GM11168 (cell line): ENCODE data around the gene JUP.
"Not testable (repeated sequence)": the region's sequence is repeated elsewhere in the genome, so short reads cannot be mapped to it uniquely, and the experiment has no call there.

Experiments used
- in situ Hi-C: fragments of 300-500 bp; cut with MboI; formaldehyde crosslinking; loops from one replicate; pipeline ENCODE4 v1.12.0; 2022; ENCODE audit warnings: low sequenced_read_pairs; ENCODE audit not compliant: unreplicated experiment

The JUP gene

DNA sequence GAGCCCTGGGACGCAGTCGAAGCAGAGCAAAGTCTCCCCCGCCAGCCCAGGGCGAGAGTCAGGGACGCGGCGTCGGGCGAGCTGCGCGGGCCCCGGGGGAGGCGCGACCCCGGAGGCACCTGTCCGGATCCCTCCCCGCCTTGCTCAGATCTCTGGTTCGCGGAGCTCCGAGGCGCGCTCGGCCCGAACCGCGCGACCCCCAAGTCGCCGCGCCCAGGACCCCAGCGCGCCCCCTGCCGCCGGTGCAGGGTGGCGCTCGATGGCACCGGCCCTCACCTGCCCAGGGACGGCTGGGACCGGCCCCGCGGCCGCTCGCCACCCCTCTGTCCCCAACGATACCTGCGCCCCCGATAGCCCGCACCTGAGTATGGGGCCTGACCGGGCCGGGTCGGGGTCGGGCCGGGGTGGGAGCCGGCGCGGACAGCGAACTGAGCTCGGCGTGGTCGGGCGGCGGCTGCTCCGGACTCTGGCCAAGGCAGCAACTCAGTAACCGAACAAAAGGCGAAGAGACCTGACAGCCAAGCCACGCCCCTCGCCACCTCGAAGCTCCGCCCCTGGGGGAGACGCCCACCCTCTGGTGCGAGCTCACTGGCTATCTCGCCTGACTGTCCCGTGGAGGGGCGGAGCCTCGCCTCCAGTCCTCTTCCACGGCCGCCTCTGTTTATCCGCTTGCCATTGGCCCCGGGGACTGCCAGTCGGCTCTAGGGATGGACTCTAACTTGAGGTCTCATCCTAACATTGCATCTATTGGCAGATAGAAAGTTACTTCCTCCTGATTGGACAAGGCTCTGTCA, at the start of gene JUP:
TSS of gene JUP (minus strand) at position 485 of the 794 bp plus-strand sequence. CDS start 14,857 bp downstream, outside the sequence.
- in situ Hi-C loops: no loop called here

DNA sequence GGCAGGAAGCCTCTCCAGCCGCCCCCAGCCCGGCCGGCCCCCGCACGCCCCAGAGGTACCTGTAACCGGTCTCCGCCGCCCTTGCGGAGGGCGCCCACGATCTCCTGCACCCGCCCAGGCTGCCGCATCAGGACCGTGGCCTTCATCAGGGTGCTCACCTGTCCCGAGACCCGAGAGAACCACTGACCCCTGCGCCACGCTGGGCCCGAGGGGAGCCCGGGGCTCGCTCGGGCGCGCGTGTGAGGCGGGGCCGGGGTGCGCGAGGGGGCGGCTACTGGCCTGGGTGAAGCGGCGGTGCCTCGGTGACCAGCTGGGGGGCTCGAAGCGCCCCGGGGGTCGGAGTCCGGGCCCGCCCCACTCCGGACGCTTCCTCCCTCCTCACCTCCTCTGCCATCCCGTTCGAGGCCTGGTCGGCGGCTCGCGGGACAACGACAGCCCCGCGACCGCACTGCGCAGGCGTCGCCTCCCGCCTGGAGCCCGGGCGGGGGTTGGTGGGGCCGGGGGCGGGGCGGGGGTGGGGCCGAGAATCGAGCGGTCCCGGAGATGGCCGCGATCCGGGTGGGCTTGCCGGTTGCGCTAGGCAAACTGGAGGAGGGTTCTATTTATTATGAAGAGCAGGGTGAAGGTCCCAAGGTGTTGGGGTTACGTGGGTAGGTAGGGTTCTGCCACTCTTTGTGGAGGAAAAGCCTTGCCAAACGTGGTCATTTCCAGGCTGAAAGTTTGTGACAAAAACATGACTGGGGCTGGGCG, 49.5 kb upstream of the JUP start, which contains the start of gene NT5C3B:
TSS of gene NT5C3B (minus strand) at position 433 of the 750 bp plus-strand sequence. CDS start at position 394, 39 bp downstream.
- in situ Hi-C loops: no loop called here

DNA sequence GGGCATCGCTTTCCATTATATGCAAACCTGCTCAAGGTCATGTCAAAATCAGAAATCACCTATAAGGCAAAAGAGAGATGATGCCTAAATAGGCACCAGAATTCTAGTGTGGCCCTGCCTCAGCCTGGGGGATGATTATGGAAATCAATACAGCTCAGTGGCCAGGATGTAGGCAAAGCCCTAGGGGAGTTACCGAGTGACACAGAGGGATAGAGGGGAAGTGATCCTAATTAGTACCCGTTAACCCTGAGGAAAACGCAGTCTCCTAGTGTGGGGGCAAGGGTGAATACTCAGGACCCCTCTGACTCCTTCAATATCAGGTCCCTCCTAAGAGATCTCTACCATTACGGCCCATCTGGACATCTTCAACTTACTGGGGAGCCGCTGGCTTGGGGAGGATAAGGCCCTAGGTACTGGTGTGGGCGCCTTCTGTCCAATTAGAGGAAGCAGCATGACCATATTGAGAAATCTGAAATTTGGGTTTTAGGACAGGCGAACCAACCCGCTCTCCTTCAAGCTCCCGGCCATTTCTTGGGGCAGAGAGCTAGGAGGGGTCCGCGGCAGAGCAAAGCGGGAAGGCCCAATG, 48.8 kb upstream of the JUP start:
- in situ Hi-C loops: no loop called here

DNA sequence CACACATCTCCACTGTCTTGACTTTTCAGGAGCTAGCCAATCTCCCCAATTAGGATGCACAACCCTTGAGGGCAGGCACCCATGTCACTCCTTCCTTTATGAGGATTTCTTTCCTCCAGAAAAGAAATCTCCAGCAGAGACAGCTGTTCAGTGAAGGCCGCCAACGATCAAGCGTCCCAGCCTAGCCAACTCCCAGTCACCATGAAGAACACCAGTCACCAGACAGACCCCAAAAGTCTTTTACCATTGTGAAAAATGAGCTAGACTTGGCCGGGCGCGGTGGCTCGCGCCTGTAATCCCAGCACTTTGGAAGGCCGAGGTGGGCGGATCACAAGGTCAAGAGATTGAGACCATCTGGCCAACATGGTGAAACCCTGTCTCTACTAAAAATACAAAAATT, 43.5 kb upstream of the JUP start:
- in situ Hi-C loops: not testable (repeated sequence)

DNA sequence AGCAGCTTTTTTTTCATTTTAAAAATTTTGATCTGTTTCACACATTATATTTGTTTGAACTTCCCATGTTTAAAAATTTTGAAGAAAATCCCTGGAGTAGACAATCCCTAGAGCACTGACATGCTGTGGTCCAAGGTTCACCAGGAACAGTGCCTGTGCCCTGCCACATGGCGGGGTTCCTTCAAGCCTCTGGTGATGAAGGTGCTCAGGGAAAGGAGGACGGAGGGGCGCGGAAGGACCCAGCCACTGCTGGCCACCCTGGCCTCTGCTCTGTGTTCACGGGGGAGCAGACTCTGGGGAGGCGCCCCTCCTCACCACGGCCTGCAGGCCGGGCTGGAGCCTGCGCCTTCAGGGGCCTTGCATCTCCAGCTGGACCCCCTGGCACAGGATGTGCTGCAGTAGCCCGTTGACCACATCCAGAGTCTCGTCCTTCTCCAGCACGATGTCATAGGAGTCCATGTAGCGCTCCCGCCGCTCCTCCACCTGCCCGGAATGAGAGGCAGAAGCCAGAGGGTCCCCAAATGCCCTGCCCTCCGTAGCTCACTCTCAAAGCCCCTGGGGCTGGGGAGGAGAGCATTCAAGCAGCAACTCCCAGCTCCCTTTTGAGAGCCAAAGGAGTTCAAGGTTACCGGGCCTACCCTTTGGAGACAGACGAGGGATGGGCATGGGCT, 38.8 kb upstream of the JUP start:
- in situ Hi-C loops: no loop called here

DNA sequence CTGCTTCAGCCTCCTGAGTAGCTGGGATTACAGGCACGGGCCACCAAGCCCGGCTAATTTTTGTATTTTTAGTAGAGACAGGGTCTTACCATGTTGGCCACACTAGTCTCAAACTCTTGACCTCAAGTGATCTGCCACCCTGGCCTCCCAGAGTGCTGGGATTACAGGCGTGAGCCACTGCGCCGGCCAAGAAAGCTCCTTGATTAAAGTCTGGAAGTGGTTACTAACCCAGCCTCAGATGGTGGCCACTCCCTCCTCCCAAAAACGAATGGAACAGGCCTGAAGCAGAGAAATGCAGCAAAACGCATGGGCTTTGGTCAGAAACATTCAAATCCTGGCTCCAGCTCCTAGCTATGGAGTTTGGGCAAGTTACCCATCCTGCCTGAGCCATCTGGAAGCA, 37.6 kb upstream of the JUP start:
- in situ Hi-C loops: no loop called here

DNA sequence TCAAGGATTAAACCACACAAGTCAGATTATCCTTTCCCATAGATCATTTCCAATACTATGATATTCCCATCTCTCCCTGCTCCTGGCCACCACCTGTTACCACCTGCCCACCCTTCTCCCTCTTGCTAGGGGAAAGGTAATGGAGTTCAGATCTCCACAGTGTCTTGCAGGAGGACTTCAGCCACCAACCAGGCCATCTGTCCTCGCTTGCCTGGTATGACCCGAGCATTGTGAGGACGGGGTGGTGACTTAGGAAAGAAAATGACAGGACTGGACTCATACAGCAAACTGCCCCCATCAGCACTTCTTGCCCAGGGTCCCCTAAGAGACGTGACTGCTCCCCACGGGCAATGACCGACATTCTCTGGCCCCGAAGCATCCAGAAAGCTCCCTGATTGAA, 37.1 kb upstream of the JUP start:
- in situ Hi-C loops: no loop called here

DNA sequence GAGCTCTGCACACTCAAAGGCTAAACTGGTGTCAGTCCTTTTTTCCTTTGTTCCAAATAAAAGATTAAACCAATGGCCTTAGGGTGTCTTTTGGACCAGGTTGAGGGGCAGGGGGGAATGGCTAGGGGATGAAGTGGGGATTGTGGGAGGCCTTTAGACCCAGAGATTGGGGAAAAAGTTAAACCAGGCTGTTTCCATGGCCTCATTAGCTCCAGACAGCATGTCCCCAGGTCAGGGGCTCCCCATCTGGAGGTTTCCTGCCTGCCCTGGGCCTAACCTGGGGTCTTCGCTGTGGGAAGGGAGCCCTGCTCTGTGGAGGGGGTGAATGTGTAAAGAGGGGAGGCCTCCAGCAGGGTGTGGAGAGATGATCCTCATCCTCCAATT, 36.6 kb upstream of the JUP start:
- in situ Hi-C loops: no loop called here

DNA sequence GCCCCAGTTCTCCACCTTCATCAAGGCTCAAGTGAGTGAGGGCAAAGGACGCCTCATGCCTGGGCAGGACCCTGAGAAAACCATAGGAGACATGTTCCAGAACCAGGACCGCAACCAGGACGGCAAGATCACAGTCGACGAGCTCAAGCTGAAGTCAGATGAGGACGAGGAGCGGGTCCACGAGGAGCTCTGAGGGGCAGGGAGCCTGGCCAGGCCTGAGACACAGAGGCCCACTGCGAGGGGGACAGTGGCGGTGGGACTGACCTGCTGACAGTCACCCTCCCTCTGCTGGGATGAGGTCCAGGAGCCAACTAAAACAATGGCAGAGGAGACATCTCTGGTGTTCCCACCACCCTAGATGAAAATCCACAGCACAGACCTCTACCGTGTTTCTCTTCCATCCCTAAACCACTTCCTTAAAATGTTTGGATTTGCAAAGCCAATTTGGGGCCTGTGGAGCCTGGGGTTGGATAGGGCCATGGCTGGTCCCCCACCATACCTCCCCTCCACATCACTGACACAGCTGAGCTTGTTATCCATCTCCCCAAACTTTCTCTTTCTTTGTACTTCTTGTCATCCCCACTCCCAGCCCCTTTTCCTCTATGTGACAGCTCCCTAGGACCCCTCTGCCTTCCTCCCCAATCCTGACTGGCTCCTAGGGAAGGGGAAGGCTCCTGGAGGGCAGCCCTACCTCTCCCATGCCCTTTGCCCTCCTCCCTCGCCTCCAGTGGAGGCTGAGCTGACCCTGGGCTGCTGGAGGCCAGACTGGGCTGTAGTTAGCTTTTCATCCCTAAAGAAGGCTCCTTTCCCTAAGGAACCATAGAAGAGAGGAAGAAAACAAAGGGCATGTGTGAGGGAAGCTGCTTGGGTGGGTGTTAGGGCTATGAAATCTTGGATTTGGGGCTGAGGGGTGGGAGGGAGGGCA, 36.0 kb upstream of the JUP start:
- in situ Hi-C loops: no loop called here

DNA sequence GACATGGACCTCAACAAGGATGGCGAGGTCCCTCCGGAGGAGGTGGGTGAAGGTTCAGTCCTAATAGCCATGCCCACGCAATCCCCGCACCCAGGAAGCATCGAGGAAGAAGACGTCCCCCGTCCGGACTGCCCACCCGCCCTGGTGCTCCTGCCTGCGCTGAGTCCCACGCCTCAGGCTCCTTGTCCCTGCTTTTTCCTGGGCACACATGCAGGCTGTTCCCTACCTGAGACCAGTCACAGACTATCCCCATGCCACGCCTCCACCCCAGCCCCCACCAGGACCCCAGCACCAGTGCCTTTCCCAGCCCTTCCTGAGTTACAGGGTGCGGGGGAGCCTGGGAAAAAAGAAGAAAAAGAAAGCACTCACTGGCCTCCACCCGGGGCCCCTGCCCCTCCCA, 35.3 kb upstream of the JUP start:
- in situ Hi-C loops: no loop called here

DNA sequence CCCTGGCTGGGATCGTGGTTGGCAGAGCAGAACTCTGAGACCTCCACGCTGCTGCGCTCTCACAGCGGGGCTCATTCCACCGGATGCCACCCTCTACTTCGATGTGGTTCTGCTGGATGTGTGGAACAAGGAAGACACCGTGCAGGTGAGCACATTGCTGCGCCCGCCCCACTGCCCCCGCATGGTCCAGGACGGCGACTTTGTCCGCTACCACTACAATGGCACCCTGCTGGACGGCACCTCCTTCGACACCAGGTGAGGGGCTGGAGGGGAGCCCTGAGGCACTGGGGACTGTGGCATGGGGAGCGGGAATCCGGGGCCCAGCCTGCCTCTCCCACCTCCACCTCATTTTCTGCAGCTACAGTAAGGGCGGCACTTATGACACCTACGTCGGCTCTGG, 31.5 kb upstream of the JUP start:
- in situ Hi-C loops: no loop called here

DNA sequence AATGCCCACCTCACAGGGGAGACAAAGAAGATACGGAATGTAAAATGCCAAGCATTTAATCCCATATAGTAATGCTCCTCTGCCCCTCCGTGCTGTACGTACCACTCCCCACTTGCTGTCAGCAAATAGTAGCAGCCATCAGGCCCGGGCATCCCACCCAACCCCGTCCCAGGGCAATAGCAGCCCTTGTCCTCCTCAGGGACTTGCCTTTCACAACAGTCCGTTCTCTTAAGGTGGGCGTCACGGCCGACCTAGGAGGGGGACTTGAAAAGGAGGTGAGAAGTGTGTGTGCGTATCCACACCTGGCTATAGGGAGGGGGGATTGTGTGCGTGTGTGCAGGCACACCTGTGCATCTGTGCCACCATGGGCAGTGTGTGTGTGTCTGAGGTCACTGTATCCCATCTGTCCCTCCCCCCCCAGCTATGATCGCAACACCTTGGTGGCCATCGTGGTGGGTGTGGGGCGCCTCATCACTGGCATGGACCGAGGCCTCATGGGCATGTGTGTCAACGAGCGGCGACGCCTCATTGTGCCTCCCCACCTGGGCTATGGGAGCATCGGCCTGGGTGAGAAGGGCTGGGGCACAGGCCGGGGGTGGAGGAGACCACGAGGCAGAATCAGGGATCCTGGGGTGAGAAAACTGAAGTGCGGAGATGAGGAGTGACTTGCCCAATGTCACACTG, 30.3 kb upstream of the JUP start:
- in situ Hi-C loops: no loop called here

DNA sequence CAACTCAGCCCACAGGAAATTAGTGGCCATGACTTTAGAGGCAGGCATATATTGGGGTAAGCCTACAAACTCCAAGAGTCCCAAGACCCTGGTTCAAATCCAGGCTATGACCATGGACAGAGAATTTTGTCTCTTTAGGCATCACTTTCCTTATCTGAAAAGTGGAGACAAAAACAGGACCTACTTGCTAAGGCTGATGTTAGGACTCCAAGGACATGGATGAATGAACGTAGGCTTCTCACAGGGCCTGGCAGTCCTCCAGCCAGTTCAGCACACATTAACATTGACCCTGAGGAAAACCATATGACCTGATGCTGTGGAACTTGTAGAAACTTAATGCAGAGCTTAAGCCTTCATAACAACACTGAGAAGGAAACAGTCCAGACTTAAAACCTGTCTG, 27.7 kb upstream of the JUP start:
- in situ Hi-C loops: no loop called here

DNA sequence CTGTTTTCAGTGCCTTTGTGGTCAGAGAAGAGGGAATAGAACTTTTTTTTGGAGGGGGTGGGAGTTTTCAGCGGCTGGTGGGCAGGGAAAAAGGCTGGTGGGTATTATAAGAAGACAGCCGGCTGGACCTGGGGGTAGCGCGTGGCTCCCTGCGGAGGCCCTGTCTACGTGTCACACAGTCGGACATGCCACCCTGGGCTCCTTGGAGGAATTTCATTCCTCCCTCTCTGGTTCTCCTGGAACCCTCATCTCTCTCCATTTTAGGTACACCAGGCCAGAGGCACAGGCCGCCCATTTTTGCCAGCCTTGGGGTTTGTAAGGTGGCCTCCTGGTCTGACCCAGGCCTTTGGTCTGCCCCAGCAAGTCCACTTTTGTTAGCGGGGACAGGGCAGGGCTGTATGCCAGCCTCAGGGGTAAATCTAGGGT, 27.2 kb upstream of the JUP start:
- in situ Hi-C loops: no loop called here

DNA sequence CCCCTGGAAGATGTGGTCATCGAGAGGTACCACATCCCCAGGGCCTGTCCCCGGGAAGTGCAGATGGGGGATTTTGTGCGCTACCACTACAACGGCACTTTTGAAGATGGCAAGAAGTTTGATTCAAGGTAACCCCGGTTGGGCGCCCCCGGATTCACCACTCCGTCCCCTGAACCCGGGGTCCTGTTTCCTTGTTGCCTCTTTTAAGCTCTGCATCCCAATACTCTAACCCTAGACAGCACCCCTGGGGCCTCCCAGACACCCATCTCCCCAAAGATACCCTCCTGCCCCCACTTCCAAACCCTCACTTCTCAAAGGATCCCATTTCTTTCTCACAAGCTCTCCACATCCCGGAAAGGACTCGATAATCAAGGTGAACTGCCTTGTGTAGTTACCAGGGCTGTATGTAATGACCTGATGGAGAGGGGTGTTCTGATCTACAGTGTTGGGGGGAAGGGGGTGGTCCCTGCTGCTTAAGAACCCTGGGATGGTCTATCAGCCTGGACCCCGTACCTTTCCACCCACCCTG, 26.7 kb upstream of the JUP start:
- in situ Hi-C loops: no loop called here

DNA sequence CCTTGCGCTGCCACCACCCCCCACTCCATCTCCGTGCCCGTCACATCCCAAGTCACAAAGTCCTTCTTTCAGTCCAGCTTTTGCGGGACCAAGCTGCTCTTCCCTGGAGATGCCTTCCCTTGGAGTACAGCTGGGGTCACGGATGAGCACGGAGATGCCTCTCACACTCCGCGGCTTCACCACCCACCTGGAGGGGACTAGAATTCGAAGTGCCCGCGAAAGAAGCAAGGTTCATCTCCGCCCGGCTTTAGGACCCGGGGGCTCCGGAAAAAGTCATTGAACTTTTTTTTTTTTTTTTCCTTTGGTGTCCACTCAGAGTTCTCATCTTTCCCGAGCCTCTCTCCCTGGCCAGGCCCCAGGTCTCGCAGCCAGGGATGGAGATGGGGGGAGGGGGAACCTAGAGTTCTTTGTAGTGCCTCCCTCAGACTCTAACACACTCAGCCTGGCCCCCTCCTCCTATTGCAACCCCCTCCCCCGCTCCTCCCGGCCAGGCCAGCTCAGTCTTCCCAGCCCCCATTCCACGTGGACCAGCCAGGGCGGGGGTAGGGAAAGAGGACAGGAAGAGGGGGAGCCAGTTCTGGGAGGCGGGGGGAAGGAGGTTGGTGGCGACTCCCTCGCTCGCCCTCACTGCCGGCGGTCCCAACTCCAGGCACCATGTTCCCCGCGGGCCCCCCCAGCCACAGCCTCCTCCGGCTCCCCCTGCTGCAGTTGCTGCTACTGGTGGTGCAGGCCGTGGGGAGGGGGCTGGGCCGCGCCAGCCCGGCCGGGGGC, 26.1 kb upstream of the JUP start, which contains the start of gene FKBP10:
TSS of gene FKBP10 (plus strand) at position 624 of the 771 bp plus-strand sequence. CDS start at position 655, 31 bp downstream.
- in situ Hi-C loops: no loop called here

DNA sequence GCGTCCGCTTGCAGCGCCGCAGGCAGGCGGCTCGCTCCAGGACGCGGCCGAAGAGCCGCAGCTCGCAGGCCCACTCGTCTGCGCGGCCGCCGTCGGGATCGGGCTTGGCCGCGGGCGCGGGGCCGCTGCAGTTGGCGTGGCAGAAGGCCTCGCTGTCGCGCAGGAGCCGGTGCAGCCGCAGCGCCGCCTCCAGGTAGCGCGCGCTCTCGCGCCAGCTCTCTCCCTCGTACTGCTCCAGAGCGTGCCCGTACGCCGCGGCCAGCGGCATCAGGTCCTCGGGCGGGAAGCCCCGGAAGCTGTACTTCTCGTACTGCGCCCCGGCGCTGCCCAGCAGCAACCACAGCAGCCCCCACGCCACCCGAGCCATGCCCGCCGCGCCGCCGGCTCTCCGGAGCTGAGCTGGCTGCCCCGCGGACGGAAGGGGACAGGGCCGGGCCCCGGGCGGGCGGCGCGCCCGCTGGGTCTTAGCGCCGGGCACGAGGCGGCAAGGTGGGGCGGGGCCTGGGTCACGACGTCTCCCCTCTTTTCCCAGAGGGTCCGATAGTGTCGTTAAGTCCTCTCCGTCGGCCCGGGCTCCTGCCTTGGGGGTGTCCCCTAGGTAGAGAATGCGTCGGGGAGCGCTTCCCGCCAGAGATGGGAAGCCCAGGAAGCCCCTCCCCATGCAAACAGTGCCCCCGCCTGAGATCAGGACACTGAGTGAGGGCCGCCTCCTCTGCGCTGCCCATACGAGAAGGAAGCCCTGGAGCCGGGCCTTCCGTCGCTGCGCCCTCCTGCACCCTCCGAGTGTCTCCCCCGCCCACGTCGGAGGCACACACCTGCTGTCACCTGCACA, 25.3 kb upstream of the JUP start, which contains the start of gene P3H4:
TSS of gene P3H4 (minus strand) at position 401 of the 832 bp plus-strand sequence. CDS start at position 367, 34 bp downstream.
- in situ Hi-C loops: no loop called here
